Hepatocyte (in vitro differentiated cells): Measurements from ENCODE around the gene TMEM191C.

Experiments used
- EZH2 ChIP-seq: fragments of 200-600 bp; sonication (generic); IDR thresholded peaks from 2 replicates; pipeline ENCODE4 v1.6.1; 2016; ENCODE audit warnings: antibody characterized with exemption, mild to moderate bottlenecking, borderline replicate concordance
- EZH2phosphoT487 ChIP-seq: fragments of 200-600 bp; sonication (generic); IDR thresholded peaks from one replicate; pipeline ENCODE4 v1.6.1; 2018; ENCODE audit warnings: antibody characterized with exemption, mild to moderate bottlenecking, low read depth, moderate library complexity; ENCODE audit not compliant: unreplicated experiment, severe bottlenecking
- TF ChIP-seq, protein P1 (sequence below): fragments of 200-600 bp; sonication (generic); IDR thresholded peaks from 2 replicates; pipeline ENCODE4 v1.5.1; 2016; ENCODE audit warnings: antibody characterized with exemption, mild to moderate bottlenecking; ENCODE audit not compliant: poor library complexity

- TF ChIP-seq, protein P1, sequence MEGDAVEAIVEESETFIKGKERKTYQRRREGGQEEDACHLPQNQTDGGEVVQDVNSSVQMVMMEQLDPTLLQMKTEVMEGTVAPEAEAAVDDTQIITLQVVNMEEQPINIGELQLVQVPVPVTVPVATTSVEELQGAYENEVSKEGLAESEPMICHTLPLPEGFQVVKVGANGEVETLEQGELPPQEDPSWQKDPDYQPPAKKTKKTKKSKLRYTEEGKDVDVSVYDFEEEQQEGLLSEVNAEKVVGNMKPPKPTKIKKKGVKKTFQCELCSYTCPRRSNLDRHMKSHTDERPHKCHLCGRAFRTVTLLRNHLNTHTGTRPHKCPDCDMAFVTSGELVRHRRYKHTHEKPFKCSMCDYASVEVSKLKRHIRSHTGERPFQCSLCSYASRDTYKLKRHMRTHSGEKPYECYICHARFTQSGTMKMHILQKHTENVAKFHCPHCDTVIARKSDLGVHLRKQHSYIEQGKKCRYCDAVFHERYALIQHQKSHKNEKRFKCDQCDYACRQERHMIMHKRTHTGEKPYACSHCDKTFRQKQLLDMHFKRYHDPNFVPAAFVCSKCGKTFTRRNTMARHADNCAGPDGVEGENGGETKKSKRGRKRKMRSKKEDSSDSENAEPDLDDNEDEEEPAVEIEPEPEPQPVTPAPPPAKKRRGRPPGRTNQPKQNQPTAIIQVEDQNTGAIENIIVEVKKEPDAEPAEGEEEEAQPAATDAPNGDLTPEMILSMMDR, result no peak
- TF ChIP-seq EZH2 (no peak), EZH2phosphoT487 (no peak)
Observed at GRCh38 chr22:21447694-21448402, 19.3 kb upstream of the TMEM191C start.
